Ovary (tissue), 3 donors: ENCODE measurements around the gene BPI.

Source experiments
- EP300 ChIP-seq: sonication (generic); formaldehyde crosslinking; IDR thresholded peaks from one replicate; pipeline ENCODE4 v1.6.1; 2017; ENCODE audit warnings: antibody characterized with exemption
- POLR2A ChIP-seq: fragments of 450-650 bp; IDR thresholded peaks from one replicate; pipeline ENCODE4 v1.6.1; 2017; ENCODE audit warnings: antibody characterized with exemption, mild to moderate bottlenecking, moderate library complexity
- TF ChIP-seq, protein P1 (sequence below), 3 donors: fragments of 450-650 bp in 2 of 3; fragments of 200-600 bp in 1 of 3; IDR thresholded peaks; one replicate each; pipeline versions ENCODE4 v1.5.1 to v1.8.0; 2016 to 2022; ENCODE audit warnings: antibody characterized with exemption in 3 of 3, mild to moderate bottlenecking in 1 of 3
- donor health status: DM: no; HTN: no; CAD: no.

DNA sequence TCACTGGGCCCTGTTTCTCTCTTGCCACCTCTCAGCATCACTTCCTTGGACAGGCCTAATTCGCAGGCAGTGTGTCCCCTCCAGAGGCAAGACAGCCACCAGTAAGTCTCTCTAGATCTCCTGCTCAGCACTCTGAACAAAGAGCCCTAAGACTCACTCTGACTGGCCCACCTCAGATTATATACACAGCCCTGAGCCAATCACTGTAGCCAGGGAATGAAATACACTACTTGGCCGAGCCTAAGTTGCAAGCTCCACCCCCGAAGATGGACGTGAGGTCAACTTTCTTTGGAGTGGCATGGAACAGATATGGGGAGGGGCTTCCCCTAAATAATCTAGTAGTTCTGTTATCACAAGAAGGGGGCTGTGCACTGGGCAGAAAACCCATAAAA lies 4.1 kb downstream of the BPI start:
- TF ChIP-seq, protein P1, sequence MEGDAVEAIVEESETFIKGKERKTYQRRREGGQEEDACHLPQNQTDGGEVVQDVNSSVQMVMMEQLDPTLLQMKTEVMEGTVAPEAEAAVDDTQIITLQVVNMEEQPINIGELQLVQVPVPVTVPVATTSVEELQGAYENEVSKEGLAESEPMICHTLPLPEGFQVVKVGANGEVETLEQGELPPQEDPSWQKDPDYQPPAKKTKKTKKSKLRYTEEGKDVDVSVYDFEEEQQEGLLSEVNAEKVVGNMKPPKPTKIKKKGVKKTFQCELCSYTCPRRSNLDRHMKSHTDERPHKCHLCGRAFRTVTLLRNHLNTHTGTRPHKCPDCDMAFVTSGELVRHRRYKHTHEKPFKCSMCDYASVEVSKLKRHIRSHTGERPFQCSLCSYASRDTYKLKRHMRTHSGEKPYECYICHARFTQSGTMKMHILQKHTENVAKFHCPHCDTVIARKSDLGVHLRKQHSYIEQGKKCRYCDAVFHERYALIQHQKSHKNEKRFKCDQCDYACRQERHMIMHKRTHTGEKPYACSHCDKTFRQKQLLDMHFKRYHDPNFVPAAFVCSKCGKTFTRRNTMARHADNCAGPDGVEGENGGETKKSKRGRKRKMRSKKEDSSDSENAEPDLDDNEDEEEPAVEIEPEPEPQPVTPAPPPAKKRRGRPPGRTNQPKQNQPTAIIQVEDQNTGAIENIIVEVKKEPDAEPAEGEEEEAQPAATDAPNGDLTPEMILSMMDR (IDR thresholded peaks at IDR 0.05): no peak
- no peak for TF ChIP-seq POLR2A
- no peak for TF ChIP-seq EP300
